ENCODE measurements around the gene OTUB2. TPM values are rescaled to one million over a fixed set of nuclear protein-coding genes. Genes with fewer than 3 reads are reported as not detected.
A peak's percentile ranks its signal among the peaks of the same experiment; 100 is the strongest.

Gene OTUB2
- total and polyA plus RNA-seq, 2 experiments from 2014 or later = 1.3 to 1.9 TPM

DNA sequence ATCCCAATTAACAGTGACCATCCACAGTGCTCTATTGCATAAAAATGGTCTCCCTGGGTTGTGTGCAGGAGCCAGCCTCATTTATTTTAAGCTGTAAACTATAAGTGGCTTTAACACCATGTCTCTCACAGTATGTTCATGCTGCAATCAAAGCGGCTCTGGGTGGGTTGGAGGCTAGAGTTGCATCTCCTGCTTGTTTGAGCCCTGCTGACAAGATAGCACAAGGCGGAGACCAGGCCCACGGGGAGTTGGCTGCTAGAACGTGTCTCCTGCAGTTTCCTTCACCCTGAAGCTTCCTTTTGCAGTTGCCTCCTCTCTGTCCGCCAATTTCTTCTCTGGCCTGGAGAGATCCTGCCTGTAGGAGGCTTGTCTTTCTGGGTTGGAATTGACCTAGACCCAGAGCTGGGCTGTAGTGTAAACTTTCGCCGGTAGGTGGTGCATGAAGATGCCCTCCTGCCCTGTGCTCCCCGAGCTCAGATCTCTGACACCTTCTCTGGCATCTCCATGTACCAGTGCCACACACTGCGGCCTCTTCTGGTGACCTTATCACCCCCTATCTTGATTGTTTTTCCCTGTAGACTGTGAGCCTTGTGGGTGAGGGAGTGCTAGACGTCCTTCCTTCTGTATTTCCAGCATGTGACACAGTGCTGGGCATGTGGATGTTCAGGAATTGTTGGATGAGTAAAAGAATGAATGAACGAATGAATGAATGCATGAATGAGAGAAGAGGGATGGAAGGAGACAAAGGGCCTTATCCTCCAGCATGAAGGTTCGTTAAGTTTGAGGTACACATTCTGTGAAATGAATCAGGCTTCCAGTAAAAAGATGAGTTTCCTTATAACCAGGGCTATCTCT, 10.4 kb downstream of the OTUB2 start:
- Histone ChIP-seq H3K27me3 (replicated peaks; ENCODE audit: insufficient read depth) (no peaks in the 10 kb centered on the region), H3K9me3 (ENCODE audit: low read depth) (no peaks in the 10 kb centered on the region), H3K9me2 (ENCODE audit: insufficient read depth) (no peaks in the 10 kb centered on the region), H3K79me2 (ENCODE audit: insufficient read depth) (no peaks in the 10 kb centered on the region), H3K36me3 (ENCODE audit: low read depth) (no peaks in the 10 kb centered on the region), H3K4me1 (ENCODE audit: insufficient read depth) (peaks cover 1% of the 10 kb centered on the region; the same call in 1 of the 2 replicates), H3K27ac (no peak overlapping the region), H3K4me2 (ENCODE audit: unreplicated experiment) (no peak overlapping the region), H3F3A (ENCODE audit: insufficient read depth) (no peaks in the 10 kb centered on the region), H3K9ac (no peak overlapping the region), H3K4me3 (no peak overlapping the region), H4K20me1 (ENCODE audit: insufficient read depth) (no peaks in the 10 kb centered on the region), H2AFZ (no peak overlapping the region)
- 42 to 52% methylated on average over 12 of the region's 12 CpGs for WGBS, 2 experiments (ENCODE audit: low coverage in 1 of 2, low lambda C conversion rate in 2 of 2, missing lambda C conversion rate in 2 of 2)
- in situ Hi-C loops (cut with MboI) = no loop called here
- no peak for TF ChIP-seq EZH2 (IDR thresholded peaks at IDR 0.05; ENCODE audit: insufficient read depth, poor library complexity, severe bottlenecking)
- no peak for TF ChIP-seq EZH2phosphoT487 (IDR thresholded peaks at IDR 0.05; ENCODE audit: insufficient read depth, low read depth)
- DNase-seq = peak; percentile 67

DNA sequence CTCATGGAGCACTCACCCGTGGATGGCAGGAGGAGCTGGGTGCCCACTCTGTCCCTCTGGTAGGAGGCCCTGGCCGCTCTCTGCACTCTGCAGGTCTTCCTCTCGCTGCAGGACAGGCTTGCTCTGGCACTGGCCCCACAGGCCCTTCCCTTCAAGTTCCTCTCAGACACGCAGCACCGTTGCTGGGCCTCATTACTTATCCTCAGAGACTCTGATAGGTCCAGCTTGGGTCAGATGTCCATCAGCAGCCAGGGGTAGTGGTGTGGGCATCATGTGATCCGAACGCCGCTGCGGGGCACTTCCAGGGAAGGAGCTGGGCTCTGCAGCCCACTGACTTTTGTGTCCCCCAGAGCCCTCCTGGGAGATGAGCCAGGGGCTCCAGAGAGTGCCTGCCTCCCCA, 11.8 kb downstream of the OTUB2 start:
- H4K20me1 ChIP-seq (ENCODE audit: insufficient read depth) = no peaks in the 10 kb centered on the region
- no peak overlapping the region for H2AFZ ChIP-seq
- no peaks in the 10 kb centered on the region for H3K36me3 ChIP-seq (ENCODE audit: low read depth)
- no peaks in the 10 kb centered on the region for H3K27me3 ChIP-seq (replicated peaks; ENCODE audit: insufficient read depth)
- no peaks in the 10 kb centered on the region for H3K79me2 ChIP-seq (ENCODE audit: insufficient read depth)
- in situ Hi-C loops (cut with MboI) = no loop called here
- no peaks in the 10 kb centered on the region for H3K9me3 ChIP-seq (ENCODE audit: low read depth)
- TF ChIP-seq EZH2phosphoT487 (IDR thresholded peaks at IDR 0.05; ENCODE audit: insufficient read depth, low read depth) (no peak), EZH2 (IDR thresholded peaks at IDR 0.05; ENCODE audit: insufficient read depth, poor library complexity, severe bottlenecking) (no peak)
- no peak overlapping the region for H3K9ac ChIP-seq
- H3K27ac ChIP-seq = no peak overlapping the region
- WGBS, 2 experiments (ENCODE audit: low coverage in 1 of 2, low lambda C conversion rate in 2 of 2, missing lambda C conversion rate in 2 of 2) = 91 to 94% methylated on average over 9 of the region's 9 CpGs
- no peaks in the 10 kb centered on the region for H3K9me2 ChIP-seq (ENCODE audit: insufficient read depth)
- no peak overlapping the region for H3K4me2 ChIP-seq (ENCODE audit: unreplicated experiment)
- peaks cover 5% of the 10 kb centered on the region; the same call in 1 of the 2 replicates for H3K4me1 ChIP-seq (ENCODE audit: insufficient read depth)
- no peak overlapping the region for H3K4me3 ChIP-seq
- no peaks in the 10 kb centered on the region for H3F3A ChIP-seq (ENCODE audit: insufficient read depth)
- DNase-seq = no peak

DNA sequence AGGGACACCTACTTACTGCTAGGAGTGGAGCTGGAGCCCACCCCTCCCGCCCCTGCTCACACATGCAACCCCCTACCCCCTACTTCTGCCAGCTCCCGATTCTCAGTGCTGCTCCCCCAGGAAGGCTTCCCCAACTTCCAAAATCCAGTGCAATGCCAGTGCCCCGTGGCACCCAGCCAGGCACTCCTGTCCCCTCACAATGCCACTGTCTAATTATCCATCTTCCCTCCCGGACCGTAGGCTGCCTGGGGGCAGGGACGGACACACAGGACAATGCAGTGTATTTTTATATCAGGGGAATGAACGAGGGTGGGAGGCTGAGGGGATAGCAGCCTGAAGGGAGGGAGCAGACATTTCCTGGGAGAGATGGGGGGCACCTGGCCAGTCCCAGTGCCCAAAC, 12.4 kb downstream of the OTUB2 start:
- Histone ChIP-seq H3K36me3 (ENCODE audit: low read depth) (no peaks in the 10 kb centered on the region), H3K79me2 (ENCODE audit: insufficient read depth) (no peaks in the 10 kb centered on the region), H3K4me2 (ENCODE audit: unreplicated experiment) (no peak overlapping the region), H3K27me3 (replicated peaks; ENCODE audit: insufficient read depth) (no peaks in the 10 kb centered on the region), H2AFZ (no peak overlapping the region), H3K27ac (no peak overlapping the region), H3K9me3 (ENCODE audit: low read depth) (no peaks in the 10 kb centered on the region), H3K4me3 (no peak overlapping the region), H3K9me2 (ENCODE audit: insufficient read depth) (no peaks in the 10 kb centered on the region), H3K9ac (no peak overlapping the region), H3F3A (ENCODE audit: insufficient read depth) (no peaks in the 10 kb centered on the region), H4K20me1 (ENCODE audit: insufficient read depth) (no peaks in the 10 kb centered on the region), H3K4me1 (ENCODE audit: insufficient read depth) (peaks cover 5% of the 10 kb centered on the region; the same call in 1 of the 2 replicates)
- WGBS, 2 experiments (ENCODE audit: low coverage in 1 of 2, low lambda C conversion rate in 2 of 2, missing lambda C conversion rate in 2 of 2) = 74 to 80% methylated on average over 7 of the region's 7 CpGs
- in situ Hi-C loops (cut with MboI) = no loop called here
- DNase-seq = no peak
- TF ChIP-seq EZH2phosphoT487 (IDR thresholded peaks at IDR 0.05; ENCODE audit: insufficient read depth, low read depth) (no peak), EZH2 (IDR thresholded peaks at IDR 0.05; ENCODE audit: insufficient read depth, poor library complexity, severe bottlenecking) (no peak)

DNA sequence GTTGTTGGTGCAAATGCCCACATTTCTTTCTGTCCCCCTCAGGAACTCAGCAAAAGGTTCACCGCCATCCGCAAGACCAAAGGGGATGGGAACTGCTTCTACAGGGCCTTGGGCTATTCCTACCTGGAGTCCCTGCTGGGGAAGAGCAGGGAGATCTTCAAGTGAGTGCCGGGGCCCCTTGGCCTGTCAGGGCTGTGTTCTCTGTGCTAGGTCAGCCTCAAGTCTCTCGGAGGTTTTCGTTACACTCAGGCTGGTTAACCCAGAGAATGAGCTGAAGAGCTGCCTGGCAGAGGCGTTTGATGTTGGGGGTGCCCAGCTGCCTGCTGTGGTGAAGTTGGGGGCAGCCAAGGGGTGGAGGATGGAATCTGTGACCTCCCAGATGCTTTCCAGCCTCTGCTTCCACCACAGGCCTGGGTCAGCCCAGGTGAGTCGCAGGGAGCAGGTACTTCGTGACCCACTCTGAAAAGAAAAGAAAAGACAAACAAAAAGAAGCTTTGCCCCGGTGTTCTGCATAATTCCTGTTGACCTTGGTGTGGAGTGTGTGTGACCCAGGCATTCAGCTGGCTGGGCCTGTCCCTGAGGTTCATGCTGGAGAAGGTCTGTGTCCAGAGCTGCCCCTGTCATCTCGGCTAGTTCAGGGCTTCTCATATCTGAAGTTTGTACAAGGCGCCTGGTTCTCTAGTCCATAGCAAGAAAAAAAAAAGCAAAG, 12.9 kb downstream of the OTUB2 start:
- no peak overlapping the region for H3K4me2 ChIP-seq (ENCODE audit: unreplicated experiment)
- H3K27me3 ChIP-seq (replicated peaks; ENCODE audit: insufficient read depth) = no peaks in the 10 kb centered on the region
- WGBS, 2 experiments (ENCODE audit: low coverage in 1 of 2, low lambda C conversion rate in 2 of 2, missing lambda C conversion rate in 2 of 2) = 87 to 90% methylated on average over 11 of the region's 11 CpGs
- no peak for DNase-seq
- peaks cover 5% of the 10 kb centered on the region; the same call in 1 of the 2 replicates for H3K4me1 ChIP-seq (ENCODE audit: insufficient read depth)
- H2AFZ ChIP-seq = no peak overlapping the region
- no peak overlapping the region for H3K9ac ChIP-seq
- no peaks in the 10 kb centered on the region for H4K20me1 ChIP-seq (ENCODE audit: insufficient read depth)
- in situ Hi-C loops (cut with MboI) = no loop called here
- no peak overlapping the region for H3K4me3 ChIP-seq
- no peaks in the 10 kb centered on the region for H3K79me2 ChIP-seq (ENCODE audit: insufficient read depth)
- no peaks in the 10 kb centered on the region for H3K36me3 ChIP-seq (ENCODE audit: low read depth)
- TF ChIP-seq EZH2phosphoT487 (IDR thresholded peaks at IDR 0.05; ENCODE audit: insufficient read depth, low read depth) = no peak
- no peak for TF ChIP-seq EZH2 (IDR thresholded peaks at IDR 0.05; ENCODE audit: insufficient read depth, poor library complexity, severe bottlenecking)
- no peaks in the 10 kb centered on the region for H3K9me3 ChIP-seq (ENCODE audit: low read depth)
- no peak overlapping the region for H3K27ac ChIP-seq
- H3K9me2 ChIP-seq (ENCODE audit: insufficient read depth) = no peaks in the 10 kb centered on the region
- H3F3A ChIP-seq (ENCODE audit: insufficient read depth) = no peaks in the 10 kb centered on the region
